Liver (tissue), 9 donors: ENCODE data around the gene SLC25A29. TPM values are rescaled to one million over a fixed set of nuclear protein-coding genes. Genes with fewer than 3 reads are reported as not detected.

Source experiments
- DNase-seq: peaks from one replicate; pipeline ENCODE4 v3.0.0-alpha.2; 2017; ENCODE audit warnings: low spot score
- H3K27ac ChIP-seq, 2 donors: one replicate each; pipeline ENCODE4 v1.7.0; 2013; ENCODE audit warnings: inconsistent platforms in 2 of 2, low read length in 2 of 2, control low read depth in 1 of 2, low read depth in 1 of 2, mild to moderate bottlenecking in 1 of 2
- H3K27me3 ChIP-seq, 4 donors: one replicate each; pipeline versions ENCODE4 v1.6.1 to v1.7.0; 2013; ENCODE audit warnings: low read length in 3 of 4, inconsistent platforms in 1 of 4, mild to moderate bottlenecking in 1 of 4, moderate library complexity in 1 of 4; ENCODE audit not compliant: control insufficient read depth in 4 of 4, insufficient read depth in 4 of 4
- H3K36me3 ChIP-seq, 4 donors: one replicate each; pipeline versions ENCODE4 v1.6.1 to v1.7.0; 2013; ENCODE audit warnings: low read length in 3 of 4, mild to moderate bottlenecking in 3 of 4, low read depth in 1 of 4, moderate library complexity in 1 of 4; ENCODE audit not compliant: control insufficient read depth in 4 of 4, insufficient read depth in 3 of 4
- H3K4me1 ChIP-seq, 4 donors: one replicate each; pipeline versions ENCODE4 v1.6.1 to v1.7.0; 2013; ENCODE audit warnings: low read length in 3 of 4, mild to moderate bottlenecking in 3 of 4, moderate library complexity in 1 of 4; ENCODE audit not compliant: control insufficient read depth in 4 of 4, insufficient read depth in 4 of 4
- H3K4me3 ChIP-seq, 3 donors: one replicate each; pipeline versions ENCODE4 v1.6.1 to v1.7.0; 2013; ENCODE audit warnings: low read length in 3 of 3, control low read depth in 1 of 3, low read depth in 1 of 3, mild to moderate bottlenecking in 1 of 3
- H3K9ac ChIP-seq, 2 donors: one replicate each; pipeline ENCODE4 v1.7.0; 2013; ENCODE audit warnings: low read length in 2 of 2, mild to moderate bottlenecking in 2 of 2, moderate library complexity in 2 of 2, control low read depth in 1 of 2, low read depth in 1 of 2
- H3K9me3 ChIP-seq, 4 donors: one replicate each; pipeline versions ENCODE4 v1.6.1 to v1.7.0; 2013; ENCODE audit warnings: low read length in 3 of 4; ENCODE audit not compliant: control insufficient read depth in 4 of 4
- FOXA1 ChIP-seq: IDR thresholded peaks from 2 replicates; pipeline ENCODE4 v1.6.1; 2016; ENCODE audit warnings: antibody characterized with exemption
- FOXA2 ChIP-seq: IDR thresholded peaks from 2 replicates; pipeline ENCODE4 v1.6.1; 2016; ENCODE audit warnings: antibody characterized with exemption
- GABPA ChIP-seq, 2 donors: IDR thresholded peaks in 1 of 2; conservative IDR thresholded peaks in 1 of 2; 2 replicates each; pipeline ENCODE4 v1.6.1; 2016; ENCODE audit warnings: antibody characterized with exemption in 2 of 2, mild to moderate bottlenecking in 1 of 2, moderate library complexity in 1 of 2
- HNF4G ChIP-seq: IDR thresholded peaks from 2 replicates; pipeline ENCODE4 v1.6.1; 2016; ENCODE audit warnings: antibody characterized with exemption
- RAD21 ChIP-seq, 2 donors: IDR thresholded peaks; 2 replicates each; pipeline ENCODE4 v1.6.1; 2016; ENCODE audit warnings: antibody characterized with exemption in 2 of 2, mild to moderate bottlenecking in 2 of 2
- RXRA ChIP-seq, 2 donors: IDR thresholded peaks; 2 replicates each; pipeline ENCODE4 v1.6.1; 2017 to 2018; ENCODE audit warnings: antibody characterized with exemption in 2 of 2, mild to moderate bottlenecking in 1 of 2
- YY1 ChIP-seq: IDR thresholded peaks from 2 replicates; pipeline ENCODE4 v1.6.1; 2016; ENCODE audit warnings: antibody characterized with exemption, mild to moderate bottlenecking
- WGBS: extraction: QIAGEN DNeasy Blood & Tissue Kit; methylation state at CpG from one replicate; pipeline ENCODE4 v1.1.7; 2013; 5-methylcytosine and 5-hydroxymethylcytosine counted together
- polyA plus RNA-seq, 2 donors: library from polyadenylated mRNA; stranded (reverse) in 1 of 2; unstranded in 1 of 2; fragments of 200-250 nt in 1 of 2; fragments of >200 nt in 1 of 2; fragmentation: Nextera tagmentation in 1 of 2; extraction: Ambion mirVana in 1 of 2; gene quantifications; one replicate each; pipeline versions ENCODE4 v1.2.1 to v1.2.3, GENCODE V29; 2013 to 2015
- total RNA-seq, 2 donors: library from RNA; depleted of rRNA; stranded (reverse); fragments of >200 nt; gene quantifications; one replicate each; pipeline ENCODE4 v1.2.3, GENCODE V29; 2014
- TF ChIP-seq, protein P1 (sequence below): IDR thresholded peaks from 2 replicates; pipeline ENCODE4 v1.6.1; 2016; ENCODE audit warnings: antibody characterized with exemption, mild to moderate bottlenecking
- TF ChIP-seq, protein P2 (sequence below): IDR thresholded peaks from 2 replicates; pipeline ENCODE4 v1.6.1; 2016; ENCODE audit warnings: antibody characterized with exemption
- TF ChIP-seq, protein P3 (sequence below): IDR thresholded peaks from 2 replicates; pipeline ENCODE4 v1.6.1; 2016; ENCODE audit warnings: antibody characterized with exemption
- donor health status: healthy.
- donor health status: healthy.
- donor health status: healthy.
- donor health status: healthy.
- donor health status: healthy.

The SLC25A29 gene
- total and polyA plus RNA-seq, 4 donors, result 2.4 to 13.9 (median 8.9) TPM

DNA sequence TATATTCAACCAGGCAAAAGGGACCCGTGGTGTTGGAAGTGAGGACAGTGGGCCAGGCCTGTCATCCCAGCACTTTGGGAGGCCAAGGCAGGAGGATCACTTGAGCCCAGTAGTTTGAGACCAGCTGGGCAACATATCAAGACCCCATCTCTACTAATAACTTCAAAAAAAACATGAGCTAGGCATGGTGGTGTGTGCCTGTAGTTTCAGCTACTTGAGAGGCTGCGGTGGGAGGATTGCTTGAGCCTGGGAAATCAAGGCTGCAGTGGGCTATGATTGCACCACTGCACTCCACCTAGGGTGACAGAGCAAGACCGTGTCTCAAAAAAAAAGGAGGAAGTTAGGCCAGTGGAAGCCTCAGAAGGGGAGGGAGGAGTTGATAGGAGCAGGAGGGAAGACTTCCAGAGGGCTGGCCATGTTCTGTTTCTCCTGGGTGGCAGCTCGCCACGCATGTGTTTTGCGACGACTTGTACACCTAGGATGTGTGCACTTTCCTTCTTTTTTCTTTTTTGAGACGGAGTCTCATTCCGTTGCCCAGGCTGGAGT is 10.1 kb downstream of the SLC25A29 start:
- Histone ChIP-seq H3K36me3 (peaks cover 0 to 2% (median 0%) of the 10 kb centered on the region in 4 donors), H3K9ac (no peak overlapping the region), H3K9me3 (no peaks in the 10 kb centered on the region), H3K4me3 (no peak overlapping the region), H3K27ac (no peak overlapping the region), H3K27me3 (no peaks in the 10 kb centered on the region), H3K4me1 (peaks cover 0 to 5% (median under 1%) of the 10 kb centered on the region in 4 donors)
- DNase-seq, result no peak
- 86% methylated on average over 9 of the region's 9 CpGs for WGBS
- TF ChIP-seq GABPA (IDR thresholded peaks at IDR 0.05 in 1 of 2, conservative IDR thresholded peaks at IDR 0.05 in 1 of 2), result no peak

DNA sequence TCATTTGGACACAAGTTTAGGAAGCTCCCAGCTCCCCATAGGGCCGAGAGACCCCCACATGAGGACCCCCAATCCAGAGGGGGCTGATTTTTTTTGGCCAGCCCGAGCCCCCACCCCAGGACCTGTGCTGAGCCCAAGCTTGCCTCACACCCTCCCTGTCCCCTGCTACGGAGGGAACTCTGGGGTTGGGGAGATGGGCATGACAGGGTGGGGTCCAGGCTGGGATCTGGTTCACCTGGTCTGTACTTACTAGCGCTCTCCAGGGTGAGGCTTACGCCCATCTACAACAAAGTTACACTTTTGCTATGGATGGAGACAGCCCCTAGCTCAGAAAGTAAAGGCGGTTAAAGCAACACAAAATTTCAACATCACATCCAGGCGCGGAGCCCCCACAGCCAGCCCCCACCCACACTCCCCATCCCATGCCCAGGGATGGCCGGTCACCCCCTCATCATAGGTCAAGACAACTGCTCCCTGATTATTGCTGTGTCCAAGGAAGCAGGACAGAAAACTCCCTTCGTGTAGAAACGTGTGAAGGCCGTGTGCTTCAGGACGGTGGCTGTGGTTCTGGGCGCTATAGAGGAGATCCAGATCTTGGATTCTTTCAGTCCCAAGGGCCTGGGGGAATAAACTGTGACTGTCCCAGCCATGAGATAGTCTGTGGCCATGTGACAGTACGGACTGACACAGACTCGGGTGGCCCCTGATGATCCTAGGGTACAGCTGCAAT is 10.7 kb downstream of the SLC25A29 start:
- H3K9me3 ChIP-seq, result no peaks in the 10 kb centered on the region
- H3K27me3 ChIP-seq, result no peaks in the 10 kb centered on the region
- peaks cover 0 to 2% (median 0%) of the 10 kb centered on the region in 4 donors for H3K36me3 ChIP-seq
- WGBS, result 94% methylated on average over 16 of the region's 16 CpGs
- no peak overlapping the region for H3K4me3 ChIP-seq
- DNase-seq, result no peak
- no peak overlapping the region for H3K9ac ChIP-seq
- TF ChIP-seq, protein P1, sequence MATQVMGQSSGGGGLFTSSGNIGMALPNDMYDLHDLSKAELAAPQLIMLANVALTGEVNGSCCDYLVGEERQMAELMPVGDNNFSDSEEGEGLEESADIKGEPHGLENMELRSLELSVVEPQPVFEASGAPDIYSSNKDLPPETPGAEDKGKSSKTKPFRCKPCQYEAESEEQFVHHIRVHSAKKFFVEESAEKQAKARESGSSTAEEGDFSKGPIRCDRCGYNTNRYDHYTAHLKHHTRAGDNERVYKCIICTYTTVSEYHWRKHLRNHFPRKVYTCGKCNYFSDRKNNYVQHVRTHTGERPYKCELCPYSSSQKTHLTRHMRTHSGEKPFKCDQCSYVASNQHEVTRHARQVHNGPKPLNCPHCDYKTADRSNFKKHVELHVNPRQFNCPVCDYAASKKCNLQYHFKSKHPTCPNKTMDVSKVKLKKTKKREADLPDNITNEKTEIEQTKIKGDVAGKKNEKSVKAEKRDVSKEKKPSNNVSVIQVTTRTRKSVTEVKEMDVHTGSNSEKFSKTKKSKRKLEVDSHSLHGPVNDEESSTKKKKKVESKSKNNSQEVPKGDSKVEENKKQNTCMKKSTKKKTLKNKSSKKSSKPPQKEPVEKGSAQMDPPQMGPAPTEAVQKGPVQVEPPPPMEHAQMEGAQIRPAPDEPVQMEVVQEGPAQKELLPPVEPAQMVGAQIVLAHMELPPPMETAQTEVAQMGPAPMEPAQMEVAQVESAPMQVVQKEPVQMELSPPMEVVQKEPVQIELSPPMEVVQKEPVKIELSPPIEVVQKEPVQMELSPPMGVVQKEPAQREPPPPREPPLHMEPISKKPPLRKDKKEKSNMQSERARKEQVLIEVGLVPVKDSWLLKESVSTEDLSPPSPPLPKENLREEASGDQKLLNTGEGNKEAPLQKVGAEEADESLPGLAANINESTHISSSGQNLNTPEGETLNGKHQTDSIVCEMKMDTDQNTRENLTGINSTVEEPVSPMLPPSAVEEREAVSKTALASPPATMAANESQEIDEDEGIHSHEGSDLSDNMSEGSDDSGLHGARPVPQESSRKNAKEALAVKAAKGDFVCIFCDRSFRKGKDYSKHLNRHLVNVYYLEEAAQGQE, result no peak
- TF ChIP-seq FOXA2 (no peak), RXRA (IDR thresholded peaks at IDR 0.05) (no peak)
- TF ChIP-seq, protein P2, sequence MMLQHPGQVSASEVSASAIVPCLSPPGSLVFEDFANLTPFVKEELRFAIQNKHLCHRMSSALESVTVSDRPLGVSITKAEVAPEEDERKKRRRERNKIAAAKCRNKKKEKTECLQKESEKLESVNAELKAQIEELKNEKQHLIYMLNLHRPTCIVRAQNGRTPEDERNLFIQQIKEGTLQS, result no peak
- H3K4me1 ChIP-seq, result peaks cover 0 to 5% (median under 1%) of the 10 kb centered on the region in 4 donors
- H3K27ac ChIP-seq, result no peak overlapping the region

DNA sequence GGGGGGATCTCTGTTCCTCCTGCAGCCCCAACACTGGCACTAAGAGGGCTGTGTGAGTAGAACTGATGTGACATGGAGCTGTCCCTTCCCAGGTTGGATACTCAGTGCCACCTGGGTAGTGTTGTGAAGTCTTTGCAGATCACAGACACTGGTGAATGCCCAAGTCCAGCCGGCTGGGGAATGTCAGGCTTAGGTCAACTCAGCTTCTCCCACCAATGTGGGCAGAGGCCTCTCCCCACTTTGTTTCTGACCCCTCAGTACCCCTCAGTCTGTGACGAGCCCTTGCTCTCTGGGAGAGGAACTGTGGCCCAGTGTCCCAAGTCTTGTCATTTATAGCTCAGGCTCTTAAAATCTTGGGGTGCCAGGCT is 11.3 kb downstream of the SLC25A29 start:
- DNase-seq, result no peak
- TF ChIP-seq RAD21 (IDR thresholded peaks at IDR 0.05), result no peak
- TF ChIP-seq HNF4G, result no peak
- TF ChIP-seq FOXA1, result no peak
- no peak for TF ChIP-seq RXRA (IDR thresholded peaks at IDR 0.05)
- TF ChIP-seq, protein P3, sequence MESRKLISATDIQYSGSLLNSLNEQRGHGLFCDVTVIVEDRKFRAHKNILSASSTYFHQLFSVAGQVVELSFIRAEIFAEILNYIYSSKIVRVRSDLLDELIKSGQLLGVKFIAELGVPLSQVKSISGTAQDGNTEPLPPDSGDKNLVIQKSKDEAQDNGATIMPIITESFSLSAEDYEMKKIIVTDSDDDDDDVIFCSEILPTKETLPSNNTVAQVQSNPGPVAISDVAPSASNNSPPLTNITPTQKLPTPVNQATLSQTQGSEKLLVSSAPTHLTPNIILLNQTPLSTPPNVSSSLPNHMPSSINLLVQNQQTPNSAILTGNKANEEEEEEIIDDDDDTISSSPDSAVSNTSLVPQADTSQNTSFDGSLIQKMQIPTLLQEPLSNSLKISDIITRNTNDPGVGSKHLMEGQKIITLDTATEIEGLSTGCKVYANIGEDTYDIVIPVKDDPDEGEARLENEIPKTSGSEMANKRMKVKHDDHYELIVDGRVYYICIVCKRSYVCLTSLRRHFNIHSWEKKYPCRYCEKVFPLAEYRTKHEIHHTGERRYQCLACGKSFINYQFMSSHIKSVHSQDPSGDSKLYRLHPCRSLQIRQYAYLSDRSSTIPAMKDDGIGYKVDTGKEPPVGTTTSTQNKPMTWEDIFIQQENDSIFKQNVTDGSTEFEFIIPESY, result no peak
- TF ChIP-seq YY1, result no peak
- no peak for TF ChIP-seq GABPA (IDR thresholded peaks at IDR 0.05 in 1 of 2, conservative IDR thresholded peaks at IDR 0.05 in 1 of 2)
- no peak for TF ChIP-seq FOXA2
- WGBS, result 95% methylated on average over 2 of the region's 2 CpGs
- no peaks in the 10 kb centered on the region for H3K9me3 ChIP-seq
- no peaks in the 10 kb centered on the region for H3K27me3 ChIP-seq
- H3K36me3 ChIP-seq, result peaks cover 0 to 2% (median 0%) of the 10 kb centered on the region in 4 donors
- H3K9ac ChIP-seq, result no peak overlapping the region
- H3K4me1 ChIP-seq, result peaks cover 0 to 5% (median under 1%) of the 10 kb centered on the region in 4 donors
- H3K27ac ChIP-seq, result no peak overlapping the region
- H3K4me3 ChIP-seq, result no peak overlapping the region
